ENCODE results near the gene POP4. TPM values are rescaled to one million over a fixed set of nuclear protein-coding genes. Genes with fewer than 3 reads are reported as not detected.
A peak's percentile ranks its signal among the peaks of the same experiment; 100 is the strongest.

Gene POP4
- total RNA-seq, 6 donors from 2014 or later: 29.3 to 59.6 (median 53.8) TPM

- Histone ChIP-seq H3K4me1 (no peaks in the 10 kb centered on the region), H3K27me3 (no peaks in the 10 kb centered on the region), H3K27ac (no peak overlapping the region), H3K4me3 (no peak overlapping the region), H3K9me3 (no peaks in the 10 kb centered on the region), H3K36me3 (no peaks in the 10 kb centered on the region)
- no peak for ATAC-seq (ENCODE audit: low FRiP score in 2 of 2)
- 64 to 75% methylated on average over 6 to 7 of the region's 7 CpGs for WGBS, 2 donors
- TF ChIP-seq, protein P1, sequence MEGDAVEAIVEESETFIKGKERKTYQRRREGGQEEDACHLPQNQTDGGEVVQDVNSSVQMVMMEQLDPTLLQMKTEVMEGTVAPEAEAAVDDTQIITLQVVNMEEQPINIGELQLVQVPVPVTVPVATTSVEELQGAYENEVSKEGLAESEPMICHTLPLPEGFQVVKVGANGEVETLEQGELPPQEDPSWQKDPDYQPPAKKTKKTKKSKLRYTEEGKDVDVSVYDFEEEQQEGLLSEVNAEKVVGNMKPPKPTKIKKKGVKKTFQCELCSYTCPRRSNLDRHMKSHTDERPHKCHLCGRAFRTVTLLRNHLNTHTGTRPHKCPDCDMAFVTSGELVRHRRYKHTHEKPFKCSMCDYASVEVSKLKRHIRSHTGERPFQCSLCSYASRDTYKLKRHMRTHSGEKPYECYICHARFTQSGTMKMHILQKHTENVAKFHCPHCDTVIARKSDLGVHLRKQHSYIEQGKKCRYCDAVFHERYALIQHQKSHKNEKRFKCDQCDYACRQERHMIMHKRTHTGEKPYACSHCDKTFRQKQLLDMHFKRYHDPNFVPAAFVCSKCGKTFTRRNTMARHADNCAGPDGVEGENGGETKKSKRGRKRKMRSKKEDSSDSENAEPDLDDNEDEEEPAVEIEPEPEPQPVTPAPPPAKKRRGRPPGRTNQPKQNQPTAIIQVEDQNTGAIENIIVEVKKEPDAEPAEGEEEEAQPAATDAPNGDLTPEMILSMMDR (IDR thresholded peaks at IDR 0.05): no peak
- TF ChIP-seq EP300 (IDR thresholded peaks at IDR 0.05) (no peak), POLR2AphosphoS5 (IDR thresholded peaks at IDR 0.05) (no peak), POLR2A (IDR thresholded peaks at IDR 0.05) (no peak)
- no peak for DNase-seq
These were observed 32.6 kb upstream of the POP4 start for GRCh38 chr19:29573486-29573885.

GRCh38 chr19:29574510-29574909 is 31.6 kb upstream of the POP4 start:
- Histone ChIP-seq H3K9me3 (no peaks in the 10 kb centered on the region), H3K36me3 (no peaks in the 10 kb centered on the region), H3K4me1 (no peaks in the 10 kb centered on the region), H3K27ac (no peak overlapping the region), H3K4me3 (no peak overlapping the region), H3K27me3 (no peaks in the 10 kb centered on the region)
- DNase-seq: no peak
- TF ChIP-seq POLR2AphosphoS5 (IDR thresholded peaks at IDR 0.05) (no peak), POLR2A (IDR thresholded peaks at IDR 0.05) (no peak), EP300 (IDR thresholded peaks at IDR 0.05) (no peak)
- TF ChIP-seq, protein P1 (IDR thresholded peaks at IDR 0.05): no peak
- WGBS, 2 donors: 67 to 72% methylated on average over 3 of the region's 3 CpGs
- no peak for ATAC-seq (ENCODE audit: low FRiP score in 2 of 2)

GRCh38 chr19:29576046-29576606 is 30.0 kb upstream of the POP4 start:
- ATAC-seq (ENCODE audit: low FRiP score in 2 of 2) (no peak), DNase-seq (no peak)
- Histone ChIP-seq H3K9me3 (no peaks in the 10 kb centered on the region), H3K27ac (no peak overlapping the region), H3K27me3 (no peaks in the 10 kb centered on the region), H3K4me1 (no peaks in the 10 kb centered on the region), H3K4me3 (no peak overlapping the region), H3K36me3 (no peaks in the 10 kb centered on the region)
- 37 to 39% methylated on average over 10 to 14 of the region's 14 CpGs for WGBS, 2 donors
- TF ChIP-seq POLR2AphosphoS5 (IDR thresholded peaks at IDR 0.05): no peak
- no peak for TF ChIP-seq POLR2A (IDR thresholded peaks at IDR 0.05)
- TF ChIP-seq EP300 (IDR thresholded peaks at IDR 0.05): no peak

DNA sequence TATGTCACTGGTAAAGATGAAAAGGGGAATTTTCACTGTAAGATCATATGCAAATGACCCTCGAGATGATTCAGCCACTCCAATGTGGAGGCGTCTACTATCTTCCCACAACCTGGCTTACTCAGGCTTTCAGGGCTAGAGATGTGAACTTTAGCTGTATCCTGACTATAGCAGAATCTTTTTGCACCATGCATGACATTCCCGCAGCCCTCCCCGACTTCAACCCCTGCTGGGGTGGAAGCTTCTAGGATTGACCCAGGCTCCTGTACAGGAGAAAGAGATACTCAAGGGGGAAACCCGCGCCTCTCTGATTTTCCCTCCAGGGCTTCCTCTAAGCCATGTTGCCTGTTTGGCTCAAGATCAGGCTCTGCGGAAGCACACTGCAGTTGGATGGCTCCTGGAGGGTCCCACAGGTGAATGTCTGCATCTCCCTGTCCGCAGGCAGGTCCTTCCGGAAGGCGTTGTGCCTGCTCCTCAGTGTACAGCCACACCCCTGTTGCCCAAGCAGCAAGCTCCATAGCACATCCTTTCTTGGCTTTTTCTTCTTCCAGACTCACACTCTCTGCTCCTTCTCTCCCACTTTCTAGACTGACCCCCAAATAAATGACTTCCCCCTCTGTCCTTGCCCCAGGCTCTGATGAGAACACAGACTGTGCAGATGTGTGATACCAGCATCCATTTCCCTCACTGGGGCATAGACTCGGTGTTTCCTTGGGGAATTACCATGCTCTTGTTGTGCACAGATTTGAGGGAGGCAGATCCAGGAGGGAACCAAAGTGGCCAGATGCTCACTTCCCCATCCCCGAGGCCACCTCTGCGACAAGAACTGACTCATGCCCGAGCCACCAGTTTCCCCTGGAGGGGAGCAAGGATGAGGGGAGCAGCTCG is 29.1 kb upstream of the POP4 start:
- Histone ChIP-seq H3K4me3 (no peak overlapping the region), H3K27ac (no peak overlapping the region), H3K4me1 (no peaks in the 10 kb centered on the region), H3K36me3 (no peaks in the 10 kb centered on the region), H3K27me3 (no peaks in the 10 kb centered on the region), H3K9me3 (no peaks in the 10 kb centered on the region)
- WGBS, 2 donors: 69% methylated on average over 11 to 15 of the region's 15 CpGs
- DNase-seq: no peak
- no peak for ATAC-seq (ENCODE audit: low FRiP score in 2 of 2)
- TF ChIP-seq EP300 (IDR thresholded peaks at IDR 0.05) (no peak), POLR2AphosphoS5 (IDR thresholded peaks at IDR 0.05) (no peak), POLR2A (IDR thresholded peaks at IDR 0.05) (no peak)
- TF ChIP-seq, protein P1 (IDR thresholded peaks at IDR 0.05): no peak

DNA sequence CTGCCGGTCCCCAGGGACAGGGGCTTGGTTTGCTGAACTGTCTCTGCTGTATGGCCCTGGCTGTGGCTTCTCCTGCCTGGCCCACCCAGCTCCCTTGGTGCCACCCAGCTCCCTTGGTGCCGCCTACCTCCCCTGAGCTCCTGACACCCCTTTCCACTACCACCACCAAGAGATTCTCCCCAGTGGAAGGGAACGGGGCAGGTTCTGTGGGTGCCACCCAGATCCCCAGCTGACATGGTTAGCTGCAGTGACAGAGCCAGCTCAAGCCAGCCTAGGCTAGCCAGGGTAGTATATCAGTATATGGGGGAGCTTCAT is 28.5 kb upstream of the POP4 start:
- Histone ChIP-seq H3K27me3 (no peaks in the 10 kb centered on the region), H3K4me3 (no peak overlapping the region), H3K36me3 (no peaks in the 10 kb centered on the region), H3K4me1 (no peaks in the 10 kb centered on the region), H3K9me3 (no peaks in the 10 kb centered on the region), H3K27ac (no peak overlapping the region)
- TF ChIP-seq POLR2A (IDR thresholded peaks at IDR 0.05) (no peak), POLR2AphosphoS5 (IDR thresholded peaks at IDR 0.05) (no peak), EP300 (IDR thresholded peaks at IDR 0.05) (no peak)
- TF ChIP-seq, protein P1 (IDR thresholded peaks at IDR 0.05): no peak
- ATAC-seq (ENCODE audit: low FRiP score in 2 of 2) (peak in 1 of 2 donors; percentile 51), DNase-seq (no peak)
- 59 to 90% methylated on average over 2 to 3 of the region's 3 CpGs for WGBS, 2 donors

All from upper lobe of left lung (tissue), 6 donors.